ENCODE results near the gene B3GNT9. TPM values are rescaled to one million over a fixed set of nuclear protein-coding genes. Genes with fewer than 3 reads are reported as not detected.

B3GNT9 gene
- polyA plus RNA-seq, 1 of the 3 experiments (the other 2 are of a cell fraction), result 9.9 TPM

DNA sequence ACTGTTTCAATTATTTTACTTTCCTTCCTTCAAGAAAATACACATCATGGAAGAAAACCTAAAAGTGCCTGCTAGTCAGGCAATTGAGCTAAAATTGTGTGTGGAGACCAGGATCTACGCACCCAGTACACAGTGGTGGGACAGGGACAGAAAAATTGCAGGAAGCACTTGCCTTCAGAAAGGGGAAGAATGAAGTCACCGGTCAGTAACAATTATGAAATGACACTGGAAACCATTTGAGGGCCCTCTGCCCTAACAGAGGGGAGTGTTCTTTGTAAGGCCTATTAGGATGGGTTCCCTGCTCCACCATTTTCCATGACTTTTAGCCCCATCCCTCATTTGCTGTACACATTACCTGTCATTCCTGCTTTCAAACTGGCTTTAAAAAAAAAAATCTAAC, 45.6 kb downstream of the B3GNT9 start:
- no peak for DNase-seq
- H3K27me3 ChIP-seq (ENCODE audit: insufficient read depth), result no peaks in the 10 kb centered on the region
- no peak overlapping the region for H3K27ac ChIP-seq (ENCODE audit: low read depth in 2 of 2, low read length in 1 of 2)
- no peak overlapping the region for H2AFZ ChIP-seq (ENCODE audit: low read depth)
- 95% methylated on average over 2 of the region's 2 CpGs for WGBS (ENCODE audit: low lambda C conversion rate)
- no peak overlapping the region for H3K4me2 ChIP-seq
- peaks cover 45% of the 10 kb centered on the region for H3F3A ChIP-seq (replicated peaks; ENCODE audit: insufficient read depth)
- H4K20me1 ChIP-seq (ENCODE audit: insufficient read depth), result 0 out of 2 replicates have a peak, but pooled peaks cover 3% of the 10 kb centered on the region
- H3K9me3 ChIP-seq, result no peaks in the 10 kb centered on the region
- H3K9ac ChIP-seq, result no peak overlapping the region
- no peaks in the 10 kb centered on the region for H3K9me2 ChIP-seq
- H3K36me3 ChIP-seq (replicated peaks in 1 of 2; ENCODE audit: control insufficient read depth in 1 of 2, insufficient read depth in 2 of 2, low read length in 1 of 2), result peaks cover under 1 to 13% of the 10 kb centered on the region in 2 experiments
- H3K4me1 ChIP-seq (ENCODE audit: control insufficient read depth in 1 of 2, insufficient read depth in 2 of 2, low read depth in 1 of 2, low read length in 1 of 2), result peaks cover 4 to 14% of the 10 kb centered on the region in 2 experiments; a peak in 1 of 4 replicates
- H3K79me2 ChIP-seq (ENCODE audit: insufficient read depth), result peaks cover 9% of the 10 kb centered on the region
- CTCF ChIA-PET, result interaction anchor here (1.1 to 6.1 kb wide), 7 partner anchors 25 to 151 kb away, joined by 3 to 36 read pairs (median 4); no protein-coding TSS in a partner anchor
- TF ChIP-seq USF1 (IDR thresholded peaks at IDR 0.05; ENCODE audit: borderline replicate concordance, low read depth), result no peak
- TF ChIP-seq YY1 (IDR thresholded peaks at IDR 0.05; ENCODE audit: low read depth), result no peak
- TF ChIP-seq EZH2phosphoT487 (IDR thresholded peaks at IDR 0.05; ENCODE audit: borderline replicate concordance, low read depth), result no peak
- TF ChIP-seq JUND (IDR thresholded peaks at IDR 0.05), result no peak
- no peak for TF ChIP-seq ELF1 (IDR thresholded peaks at IDR 0.05)
- TF ChIP-seq, protein P1, sequence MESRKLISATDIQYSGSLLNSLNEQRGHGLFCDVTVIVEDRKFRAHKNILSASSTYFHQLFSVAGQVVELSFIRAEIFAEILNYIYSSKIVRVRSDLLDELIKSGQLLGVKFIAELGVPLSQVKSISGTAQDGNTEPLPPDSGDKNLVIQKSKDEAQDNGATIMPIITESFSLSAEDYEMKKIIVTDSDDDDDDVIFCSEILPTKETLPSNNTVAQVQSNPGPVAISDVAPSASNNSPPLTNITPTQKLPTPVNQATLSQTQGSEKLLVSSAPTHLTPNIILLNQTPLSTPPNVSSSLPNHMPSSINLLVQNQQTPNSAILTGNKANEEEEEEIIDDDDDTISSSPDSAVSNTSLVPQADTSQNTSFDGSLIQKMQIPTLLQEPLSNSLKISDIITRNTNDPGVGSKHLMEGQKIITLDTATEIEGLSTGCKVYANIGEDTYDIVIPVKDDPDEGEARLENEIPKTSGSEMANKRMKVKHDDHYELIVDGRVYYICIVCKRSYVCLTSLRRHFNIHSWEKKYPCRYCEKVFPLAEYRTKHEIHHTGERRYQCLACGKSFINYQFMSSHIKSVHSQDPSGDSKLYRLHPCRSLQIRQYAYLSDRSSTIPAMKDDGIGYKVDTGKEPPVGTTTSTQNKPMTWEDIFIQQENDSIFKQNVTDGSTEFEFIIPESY (IDR thresholded peaks at IDR 0.05; ENCODE audit: borderline replicate concordance, low read depth), result no peak
- no peak for TF ChIP-seq IRF3 (IDR thresholded peaks at IDR 0.05; ENCODE audit: low read depth, low read length)
- TF ChIP-seq RXRA (IDR thresholded peaks at IDR 0.05; ENCODE audit: borderline replicate concordance, low read depth), result no peak
- TF ChIP-seq POLR2AphosphoS5 (IDR thresholded peaks at IDR 0.05; ENCODE audit: low read depth, low read length), result no peak
- no peak for TF ChIP-seq MXI1 (IDR thresholded peaks at IDR 0.05; ENCODE audit: low read depth, low read length)
- TF ChIP-seq RCOR1 (IDR thresholded peaks at IDR 0.05; ENCODE audit: low read length), result no peak
- no peak for TF ChIP-seq TEAD4 (IDR thresholded peaks at IDR 0.05; ENCODE audit: borderline replicate concordance, insufficient read depth)
- POLR2A ChIA-PET, result no interaction called here
- H3K4me3 ChIP-seq (ENCODE audit: low read depth in 2 of 2, low read length in 1 of 2), result no peak overlapping the region

- Histone ChIP-seq H3K36me3 (replicated peaks in 1 of 2; ENCODE audit: control insufficient read depth in 1 of 2, insufficient read depth in 2 of 2, low read length in 1 of 2) (peaks cover 4 to 17% of the 10 kb centered on the region in 2 experiments), H3K9ac (no peak overlapping the region), H3K4me2 (no peak overlapping the region), H2AFZ (ENCODE audit: low read depth) (no peak overlapping the region), H3K27ac (ENCODE audit: low read depth in 2 of 2, low read length in 1 of 2) (no peak overlapping the region), H3K4me3 (ENCODE audit: low read depth in 2 of 2, low read length in 1 of 2) (no peak overlapping the region), H3K9me3 (no peaks in the 10 kb centered on the region), H3K4me1 (ENCODE audit: control insufficient read depth in 1 of 2, insufficient read depth in 2 of 2, low read depth in 1 of 2, low read length in 1 of 2) (peaks cover 4 to 13% of the 10 kb centered on the region in 2 experiments; a peak in 1 of 4 replicates), H3F3A (replicated peaks; ENCODE audit: insufficient read depth) (peaks cover 48% of the 10 kb centered on the region), H3K79me2 (ENCODE audit: insufficient read depth) (peaks cover 6% of the 10 kb centered on the region; the same call in 1 of the 2 replicates), H4K20me1 (ENCODE audit: insufficient read depth) (0 out of 2 replicates have a peak, but pooled peaks cover 3% of the 10 kb centered on the region), H3K27me3 (ENCODE audit: insufficient read depth) (no peaks in the 10 kb centered on the region), H3K9me2 (no peaks in the 10 kb centered on the region)
- 98% methylated on average over 6 of the region's 6 CpGs for WGBS (ENCODE audit: low lambda C conversion rate)
- DNase-seq, result no peak
- ChIA-PET POLR2A (no interaction called here), CTCF (interaction anchor here (1.1 to 6.1 kb wide), 7 partner anchors 26 to 151 kb away, joined by 3 to 36 read pairs (median 9); no protein-coding TSS in a partner anchor)
- TF ChIP-seq MEF2A (IDR thresholded peaks at IDR 0.05; ENCODE audit: borderline replicate concordance, low read depth), result no peak
Measured at GRCh38 chr16:67104845-67105244, 46.0 kb downstream of the B3GNT9 start.

Measured in SK-N-SH (cell line).